Measurements from ENCODE around the gene DSCAML1.

The DSCAML1 gene

GRCh38 chr11:117391181-117391580 is 405.8 kb downstream of the DSCAML1 start:
- Histone ChIP-seq H3K27ac (no peak overlapping the region), H3K36me3 (replicated peaks) (peaks cover 61% of the 10 kb centered on the region), H3K27me3 (replicated peaks) (no peaks in the 10 kb centered on the region), H3K4me3 (ENCODE audit: low read depth, low read length) (no peak overlapping the region)
- no peak for DNase-seq
- no peak for TF ChIP-seq CTCF (IDR thresholded peaks at IDR 0.05; ENCODE audit: low read depth, low read length, missing control alignments)
- in situ Hi-C loops (cut with HindIII; ENCODE audit: low pct_ligation_motif_present, low sequenced_read_pairs): no loop called here

- no peak overlapping the region for H3K4me3 ChIP-seq (ENCODE audit: low read depth, low read length)
- TF ChIP-seq CTCF (IDR thresholded peaks at IDR 0.05; ENCODE audit: low read depth, low read length, missing control alignments): no peak
- in situ Hi-C loops (cut with HindIII; ENCODE audit: low pct_ligation_motif_present, low sequenced_read_pairs): no loop called here
- H3K27me3 ChIP-seq (replicated peaks): no peaks in the 10 kb centered on the region
- peaks cover 60% of the 10 kb centered on the region for H3K36me3 ChIP-seq (replicated peaks)
- H3K27ac ChIP-seq: no peak overlapping the region
- no peak for DNase-seq
Observed at GRCh38 chr11:117390743-117391142, 406.3 kb downstream of the DSCAML1 start.

- Histone ChIP-seq H3K27ac (no peak overlapping the region), H3K4me3 (ENCODE audit: low read depth, low read length) (no peak overlapping the region), H3K27me3 (replicated peaks) (no peaks in the 10 kb centered on the region), H3K36me3 (replicated peaks) (peaks cover 47% of the 10 kb centered on the region)
- in situ Hi-C loops (cut with HindIII; ENCODE audit: low pct_ligation_motif_present, low sequenced_read_pairs): no loop called here
- peak; percentile 9 for DNase-seq
- no peak for TF ChIP-seq CTCF (IDR thresholded peaks at IDR 0.05; ENCODE audit: low read depth, low read length, missing control alignments)
Observed at GRCh38 chr11:117387992-117388755, 408.8 kb downstream of the DSCAML1 start.

- Histone ChIP-seq H3K36me3 (replicated peaks) (peaks cover 38% of the 10 kb centered on the region), H3K4me3 (ENCODE audit: low read depth, low read length) (no peak overlapping the region), H3K27me3 (replicated peaks) (no peaks in the 10 kb centered on the region), H3K27ac (no peak overlapping the region)
- in situ Hi-C loops (cut with HindIII; ENCODE audit: low pct_ligation_motif_present, low sequenced_read_pairs): no loop called here
- DNase-seq: no peak
- no peak for TF ChIP-seq CTCF (IDR thresholded peaks at IDR 0.05; ENCODE audit: low read depth, low read length, missing control alignments)
Observed at GRCh38 chr11:117385906-117386305, 411.1 kb downstream of the DSCAML1 start.

- no peak for TF ChIP-seq CTCF (IDR thresholded peaks at IDR 0.05; ENCODE audit: low read depth, low read length, missing control alignments)
- Histone ChIP-seq H3K27me3 (replicated peaks) (no peaks in the 10 kb centered on the region), H3K27ac (no peak overlapping the region), H3K4me3 (ENCODE audit: low read depth, low read length) (no peak overlapping the region), H3K36me3 (replicated peaks) (peaks cover 38% of the 10 kb centered on the region)
- no peak for DNase-seq
- in situ Hi-C loops (cut with HindIII; ENCODE audit: low pct_ligation_motif_present, low sequenced_read_pairs): no loop called here
Observed at GRCh38 chr11:117385471-117385870, 411.5 kb downstream of the DSCAML1 start.

- Histone ChIP-seq H3K27ac (no peak overlapping the region), H3K27me3 (replicated peaks) (no peaks in the 10 kb centered on the region), H3K4me3 (ENCODE audit: low read depth, low read length) (no peak overlapping the region), H3K36me3 (replicated peaks) (peaks cover 43% of the 10 kb centered on the region)
- peak; percentile 79 for DNase-seq
- in situ Hi-C loops (cut with HindIII; ENCODE audit: low pct_ligation_motif_present, low sequenced_read_pairs): no loop called here
- TF ChIP-seq CTCF (IDR thresholded peaks at IDR 0.05; ENCODE audit: low read depth, low read length, missing control alignments): no peak
Observed at GRCh38 chr11:117384045-117384444, 413.0 kb downstream of the DSCAML1 start.

Measured in brain microvascular endothelial cell (primary cell).